Sciatic nerve (tissue), 2 donors: ENCODE measurements around the gene CLDND1. TPM values are rescaled to one million over a fixed set of nuclear protein-coding genes. Genes with fewer than 3 reads are reported as not detected.
"Not testable (repeated sequence)": the region's sequence is repeated elsewhere in the genome, so short reads cannot be mapped to it uniquely, and the experiment has no call there.

ENCODE experiments used
- ATAC-seq: fragments of 200-7000 bp; cut with Tn5 transposase; one replicate; pipeline ENCODE4 v1.9.1; 2020; ENCODE audit warnings: mild to moderate bottlenecking, moderate library complexity
- DNase-seq: peaks from one replicate; pipeline ENCODE4 v3.0.0-alpha.2; 2020; ENCODE audit warnings: low spot score
- intact Hi-C: fragments of 100-400 bp; cut with DNase I; formaldehyde crosslinking; loops from one replicate; pipeline ENCODE4 v1.14.2; 2022
- total RNA-seq: library from RNA; stranded (reverse); fragmentation: NEBNext Ultra II Directional; extraction: Animal tissue kit (Norgen Biotek cat#: 25700); gene quantifications from one replicate; pipeline ENCODE4 v1.2.1, GENCODE V29; 2021
- donor health status: DM: no; HTN: no; CAD: no.
- donor health status: DM: no; HTN: no; CAD: no.

The CLDND1 gene
- 185 TPM for total RNA-seq

DNA sequence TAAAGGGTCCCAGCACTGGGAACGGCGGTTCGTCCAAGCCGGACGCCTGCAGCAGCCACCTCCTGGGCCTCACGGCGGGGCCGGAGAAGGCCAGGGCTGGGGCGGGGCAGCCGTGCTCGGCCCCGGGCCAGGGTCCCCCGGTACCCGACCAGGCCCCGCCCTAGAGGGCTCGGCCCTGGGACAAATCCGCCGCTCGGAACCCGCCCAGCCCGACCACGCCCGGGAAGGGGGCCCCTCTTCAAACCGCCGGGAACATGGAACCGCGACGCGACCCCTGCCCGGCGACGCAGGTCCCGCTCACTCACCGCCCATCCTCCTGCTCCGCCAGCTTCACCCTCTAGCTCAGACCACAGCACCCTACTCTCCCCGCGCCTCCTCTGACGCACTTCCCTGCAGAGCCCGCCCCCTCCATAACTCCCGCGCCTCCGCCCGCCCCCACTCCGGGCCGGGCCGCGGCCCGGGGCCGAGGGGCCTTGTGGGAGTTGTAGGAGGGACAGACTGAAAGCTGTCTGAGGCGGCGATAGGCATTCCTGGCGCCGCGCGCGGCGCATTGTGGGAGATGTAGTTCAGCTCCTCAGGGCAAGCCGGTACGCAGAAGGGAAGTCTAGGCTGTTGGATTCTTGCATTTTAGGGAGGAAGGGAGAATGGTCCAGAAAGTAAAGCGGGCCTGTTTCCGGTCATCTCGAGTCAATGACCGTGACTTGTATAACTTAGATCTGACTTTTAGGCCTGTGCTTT lies at the start of gene CLDND1:
CLDND1 (minus strand) TSS at position 359 of the 738 bp plus-strand sequence. CDS start 1,478 bp downstream, outside the sequence.
- ATAC-seq (peak; percentile 100), DNase-seq (peak; percentile 98)
- intact Hi-C loops = no loop called here

DNA sequence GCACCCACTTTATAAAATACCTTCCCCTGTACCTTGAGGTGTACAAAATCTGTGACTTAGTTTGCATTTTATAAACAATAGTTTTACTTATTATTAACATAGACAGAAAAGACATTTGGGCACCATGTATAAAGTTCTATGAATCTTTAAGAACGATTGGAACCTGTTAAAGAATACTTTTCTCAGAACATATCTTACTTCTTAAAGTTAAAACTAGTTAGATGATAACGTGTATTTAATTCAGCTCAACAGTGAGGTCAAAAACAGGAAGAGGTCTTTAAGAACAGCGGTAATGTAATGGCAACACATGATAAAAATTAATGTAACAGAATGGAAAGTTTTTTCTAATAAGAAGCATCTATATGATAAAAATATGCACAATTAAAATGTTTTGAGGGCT lies 45.7 kb upstream of the CLDND1 start:
- intact Hi-C loops = no loop called here
- no peak for ATAC-seq
- DNase-seq = no peak

- intact Hi-C loops = no loop called here
- ATAC-seq (no peak), DNase-seq (no peak)
These were observed 45.1 kb upstream of the CLDND1 start for GRCh38 chr3:98567666-98568270.

- intact Hi-C loops = no loop called here
- no peak for ATAC-seq
- DNase-seq = no peak
These were observed 43.1 kb upstream of the CLDND1 start for GRCh38 chr3:98565843-98566242.

GRCh38 chr3:98565237-98565643 lies 42.5 kb upstream of the CLDND1 start:
- ATAC-seq = no peak
- DNase-seq = no peak
- intact Hi-C loops = no loop called here

- intact Hi-C loops = no loop called here
- DNase-seq = no peak
- no peak for ATAC-seq
These were observed 41.7 kb upstream of the CLDND1 start for GRCh38 chr3:98564282-98565005.

GRCh38 chr3:98563661-98564281 lies 41.1 kb upstream of the CLDND1 start:
- intact Hi-C loops = no loop called here
- ATAC-seq = no peak
- DNase-seq = no peak

GRCh38 chr3:98561727-98562521 lies 39.2 kb upstream of the CLDND1 start:
- intact Hi-C loops = no loop called here
- DNase-seq (no peak), ATAC-seq (no peak)

DNA sequence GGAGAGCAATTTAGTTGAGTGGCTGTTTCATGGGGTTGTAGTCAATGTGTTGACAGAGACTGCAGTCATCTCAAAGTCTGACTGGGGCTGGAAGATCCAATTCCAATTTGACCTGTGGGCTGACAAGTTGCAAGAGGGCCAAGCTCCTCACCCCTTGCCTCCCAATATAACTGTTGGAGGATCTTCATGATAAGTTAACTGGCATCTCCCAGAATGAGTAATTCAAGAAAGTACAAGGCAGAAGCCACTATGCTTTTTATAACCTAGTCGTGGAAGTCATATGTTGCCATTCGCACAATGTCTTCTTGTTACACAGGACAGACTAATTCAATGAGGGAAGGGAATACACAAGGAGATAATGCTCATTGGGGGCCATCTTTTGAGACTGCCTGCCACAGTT lies 38.2 kb upstream of the CLDND1 start:
- intact Hi-C loops = no loop called here
- no peak for ATAC-seq
- no peak for DNase-seq

GRCh38 chr3:98559769-98560168 lies 37.1 kb upstream of the CLDND1 start:
- intact Hi-C loops, DNase-seq, ATAC-seq: not testable (repeated sequence)

- ATAC-seq (no peak), DNase-seq (no peak)
- intact Hi-C loops = no loop called here
These were observed 35.6 kb upstream of the CLDND1 start for GRCh38 chr3:98558100-98558827.

GRCh38 chr3:98557324-98558010 lies 34.8 kb upstream of the CLDND1 start:
- no peak for ATAC-seq
- no peak for DNase-seq
- intact Hi-C loops = no loop called here

DNA sequence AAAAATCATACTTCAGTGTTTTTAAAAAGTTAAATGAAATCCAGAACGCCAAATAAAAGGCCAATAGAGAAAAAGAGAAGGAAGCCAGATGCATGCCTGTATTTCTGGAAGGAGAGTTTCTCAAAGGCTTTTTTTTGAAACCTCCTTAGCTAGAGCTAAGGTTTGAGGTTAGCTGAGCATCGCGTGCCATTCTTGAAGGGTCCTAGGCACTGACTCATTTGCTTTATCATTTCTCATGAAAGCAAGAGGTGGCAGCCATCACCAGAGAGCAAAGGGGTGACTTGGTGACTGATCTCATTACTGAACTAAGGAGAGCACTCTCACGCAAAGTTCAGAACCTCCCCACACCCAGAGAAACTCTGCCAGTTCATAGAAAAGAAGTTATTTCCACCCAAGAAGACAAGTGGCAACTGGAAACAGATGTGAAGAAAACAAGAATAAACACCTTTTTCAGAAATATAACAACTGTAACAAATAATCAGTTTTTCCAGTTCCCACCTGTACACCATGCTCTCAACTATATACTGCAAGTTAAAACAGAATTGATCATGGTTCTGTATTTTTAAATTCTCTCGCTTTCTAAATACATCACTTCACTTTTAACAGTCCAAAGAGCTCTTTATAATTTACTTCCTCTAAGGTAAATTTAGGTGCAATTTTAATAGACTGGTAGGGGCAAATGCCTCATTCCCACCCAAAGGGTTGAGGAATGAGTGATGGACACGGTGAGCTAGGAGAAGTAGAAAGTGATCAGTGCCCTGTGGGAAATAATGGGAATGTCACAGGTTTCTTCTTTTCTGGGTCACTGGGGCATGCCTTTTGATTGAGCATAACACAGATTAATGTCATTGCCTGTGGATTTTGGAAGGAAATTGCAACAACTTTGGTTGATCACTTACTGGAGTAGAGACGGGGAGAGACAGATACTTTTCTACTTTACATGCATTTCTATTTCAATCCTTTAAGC lies 33.7 kb upstream of the CLDND1 start:
- ATAC-seq = no peak
- intact Hi-C loops = no loop called here
- no peak for DNase-seq

GRCh38 chr3:98555025-98555379 lies 32.3 kb upstream of the CLDND1 start:
- intact Hi-C loops = no loop called here
- DNase-seq = no peak
- no peak for ATAC-seq

DNA sequence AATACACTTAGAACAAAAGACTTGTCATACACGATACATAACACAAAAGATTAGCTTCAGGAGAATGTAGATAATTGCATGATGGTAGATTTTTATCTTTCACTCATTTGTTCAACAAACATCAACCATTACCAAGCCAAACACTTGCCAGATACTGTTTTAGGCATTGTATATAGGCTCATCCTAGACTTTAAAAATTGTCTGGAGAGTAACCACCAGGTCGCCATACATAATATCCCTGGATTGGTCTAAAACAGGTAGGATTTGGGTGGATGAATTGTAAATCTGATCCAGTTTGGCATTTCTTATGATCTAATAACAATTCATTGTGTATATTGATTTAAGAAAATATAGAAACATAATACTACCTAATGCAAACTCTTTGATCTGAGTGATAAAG lies 31.9 kb upstream of the CLDND1 start:
- ATAC-seq = no peak
- intact Hi-C loops = no loop called here
- DNase-seq = no peak

- intact Hi-C loops = no loop called here
- no peak for DNase-seq
- ATAC-seq = peak; percentile 50
These were observed 31.1 kb upstream of the CLDND1 start for GRCh38 chr3:98553753-98554152.
